Body of pancreas (tissue), 4 donors: Measurements from ENCODE around the gene GIPC1.

Source experiments
- CTCF ChIP-seq, 7 experiments: fragments of 450-650 bp in 4 of 7; fragments of 200-600 bp in 3 of 7; sonication (generic) in 3 of 7; IDR thresholded peaks; one replicate each; pipeline ENCODE4 v1.5.1; 2016 to 2019; ENCODE audit warnings: antibody characterized with exemption in 7 of 7
- POLR2A ChIP-seq, 3 donors: fragments of 450-650 bp; IDR thresholded peaks; one replicate each; pipeline ENCODE4 v1.6.1; 2016; ENCODE audit warnings: antibody characterized with exemption in 3 of 3, mild to moderate bottlenecking in 2 of 3

- TF ChIP-seq POLR2A (IDR thresholded peaks at IDR 0.05) (no peak), CTCF (IDR thresholded peaks at IDR 0.05) (no peak)
Observed at GRCh38 chr19:14528419-14529253, 32.7 kb upstream of the GIPC1 start.
